ENCODE results near the gene ZNF750. TPM values are rescaled to one million over a fixed set of nuclear protein-coding genes. Genes with fewer than 3 reads are reported as not detected.

ZNF750 gene
- total and polyA plus RNA-seq, 8 donors, result 0.02 to 0.08 TPM; not detected in 6

DNA sequence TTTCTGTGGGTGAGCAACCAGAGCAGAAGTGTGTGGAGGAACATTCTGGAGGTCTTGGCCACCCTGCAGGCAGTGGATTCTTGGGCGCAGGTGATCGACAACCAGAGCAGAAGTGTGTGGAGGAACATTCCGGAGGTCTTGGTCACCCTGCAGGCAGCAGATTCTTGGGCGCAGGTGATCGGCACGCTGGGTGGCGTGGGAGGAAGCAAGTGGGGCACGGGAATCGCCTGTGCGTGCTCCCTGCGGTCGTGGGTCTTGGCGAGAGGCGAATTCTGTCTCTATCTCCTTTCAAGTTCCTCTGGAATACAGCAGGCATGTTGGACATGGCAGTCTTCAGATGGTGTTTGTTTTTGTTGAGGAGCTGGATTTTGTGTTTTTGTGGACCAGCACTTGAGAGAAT is 30.7 kb upstream of the ZNF750 start:
- intact Hi-C loops (cut with DNase I), result no loop called here
- Histone ChIP-seq H3K36me3 (no peaks in the 10 kb centered on the region), H3K27me3 (no peaks in the 10 kb centered on the region), H3K9me3 (no peaks in the 10 kb centered on the region), H3K4me1 (no peaks in the 10 kb centered on the region), H3K4me3 (no peak overlapping the region), H3K27ac (no peak overlapping the region)
- ATAC-seq (no peak), FAIRE-seq (no peak), DNase-seq (peak in 1 of 6 donors; percentile 26)
- 96 to 98% methylated on average over 14 of the region's 14 CpGs for WGBS, 2 donors
- TF ChIP-seq, protein P1, sequence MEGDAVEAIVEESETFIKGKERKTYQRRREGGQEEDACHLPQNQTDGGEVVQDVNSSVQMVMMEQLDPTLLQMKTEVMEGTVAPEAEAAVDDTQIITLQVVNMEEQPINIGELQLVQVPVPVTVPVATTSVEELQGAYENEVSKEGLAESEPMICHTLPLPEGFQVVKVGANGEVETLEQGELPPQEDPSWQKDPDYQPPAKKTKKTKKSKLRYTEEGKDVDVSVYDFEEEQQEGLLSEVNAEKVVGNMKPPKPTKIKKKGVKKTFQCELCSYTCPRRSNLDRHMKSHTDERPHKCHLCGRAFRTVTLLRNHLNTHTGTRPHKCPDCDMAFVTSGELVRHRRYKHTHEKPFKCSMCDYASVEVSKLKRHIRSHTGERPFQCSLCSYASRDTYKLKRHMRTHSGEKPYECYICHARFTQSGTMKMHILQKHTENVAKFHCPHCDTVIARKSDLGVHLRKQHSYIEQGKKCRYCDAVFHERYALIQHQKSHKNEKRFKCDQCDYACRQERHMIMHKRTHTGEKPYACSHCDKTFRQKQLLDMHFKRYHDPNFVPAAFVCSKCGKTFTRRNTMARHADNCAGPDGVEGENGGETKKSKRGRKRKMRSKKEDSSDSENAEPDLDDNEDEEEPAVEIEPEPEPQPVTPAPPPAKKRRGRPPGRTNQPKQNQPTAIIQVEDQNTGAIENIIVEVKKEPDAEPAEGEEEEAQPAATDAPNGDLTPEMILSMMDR (IDR thresholded peaks at IDR 0.05), result no peak

DNA sequence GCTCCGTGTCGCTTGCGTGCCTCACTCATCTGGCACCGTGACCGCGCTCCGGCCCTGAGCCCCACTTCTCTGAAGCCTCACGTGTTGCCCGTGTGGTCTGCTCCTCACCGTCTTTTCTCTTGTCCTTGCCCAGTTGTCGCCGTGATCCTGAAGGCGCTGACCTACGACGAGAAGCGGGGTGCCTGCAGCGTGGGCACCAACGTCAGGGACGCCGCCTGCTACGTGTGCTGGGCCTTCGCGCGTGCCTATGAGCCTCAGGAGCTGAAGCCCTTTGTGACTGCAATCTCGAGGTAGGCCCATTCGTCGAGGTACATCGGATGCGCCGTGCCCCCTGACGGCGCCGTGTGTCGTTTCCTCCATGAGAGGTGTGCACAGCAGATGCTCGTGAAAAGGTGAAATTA is 30.3 kb upstream of the ZNF750 start:
- FAIRE-seq (no peak), DNase-seq (peak in 1 of 6 donors; percentile 40), ATAC-seq (no peak)
- intact Hi-C loops (cut with DNase I), result no loop called here
- Histone ChIP-seq H3K27me3 (no peaks in the 10 kb centered on the region), H3K36me3 (no peaks in the 10 kb centered on the region), H3K4me1 (no peaks in the 10 kb centered on the region), H3K4me3 (no peak overlapping the region), H3K9me3 (no peaks in the 10 kb centered on the region), H3K27ac (no peak overlapping the region)
- TF ChIP-seq, protein P1 (IDR thresholded peaks at IDR 0.05), result no peak
- WGBS, 2 donors, result 89 to 95% methylated on average over 35 of the region's 35 CpGs

- 89 to 94% methylated on average over 11 of the region's 11 CpGs for WGBS, 2 donors
- Histone ChIP-seq H3K36me3 (no peaks in the 10 kb centered on the region), H3K9me3 (no peaks in the 10 kb centered on the region), H3K27ac (no peak overlapping the region), H3K27me3 (no peaks in the 10 kb centered on the region), H3K4me3 (no peak overlapping the region), H3K4me1 (no peaks in the 10 kb centered on the region)
- no peak for FAIRE-seq
- peak in 1 of 6 donors; percentile 26 for DNase-seq
- no peak for ATAC-seq
- TF ChIP-seq, protein P1 (IDR thresholded peaks at IDR 0.05), result no peak
- intact Hi-C loops (cut with DNase I), result no loop called here
Measured at GRCh38 chr17:82869536-82869935, 29.7 kb upstream of the ZNF750 start.

- Histone ChIP-seq H3K27ac (no peak overlapping the region), H3K4me1 (no peaks in the 10 kb centered on the region), H3K9me3 (no peaks in the 10 kb centered on the region), H3K36me3 (no peaks in the 10 kb centered on the region), H3K4me3 (no peak overlapping the region), H3K27me3 (no peaks in the 10 kb centered on the region)
- 88 to 93% methylated on average over 21 of the region's 21 CpGs for WGBS, 2 donors
- TF ChIP-seq, protein P1 (IDR thresholded peaks at IDR 0.05), result no peak
- intact Hi-C loops (cut with DNase I), result no loop called here
- no peak for ATAC-seq
- peak in 1 of 6 donors; percentile 30 for DNase-seq
- no peak for FAIRE-seq
Measured at GRCh38 chr17:82868715-82869131, 28.9 kb upstream of the ZNF750 start.

- no peaks in the 10 kb centered on the region for H3K9me3 ChIP-seq
- no peaks in the 10 kb centered on the region for H3K36me3 ChIP-seq
- DNase-seq (peak in 1 of 6 donors; percentile 30), FAIRE-seq (no peak), ATAC-seq (no peak)
- H3K4me1 ChIP-seq, result no peaks in the 10 kb centered on the region
- WGBS, 2 donors, result 93 to 95% methylated on average over 16 to 18 of the region's 18 CpGs
- TF ChIP-seq, protein P1 (IDR thresholded peaks at IDR 0.05), result no peak
- no peaks in the 10 kb centered on the region for H3K27me3 ChIP-seq
- no peak overlapping the region for H3K4me3 ChIP-seq
- H3K27ac ChIP-seq, result no peak overlapping the region
- intact Hi-C loops (cut with DNase I), result no loop called here
Measured at GRCh38 chr17:82867763-82868325, 28.0 kb upstream of the ZNF750 start.
